ENCODE results near the gene DLK2.

- TF ChIP-seq EZH2 (IDR thresholded peaks at IDR 0.05; ENCODE audit: low read depth), result no peak
- no peak for TF ChIP-seq CTCF (conservative IDR thresholded peaks at IDR 0.05)
Observed at GRCh38 chr6:43471399-43471798, 16.1 kb upstream of the DLK2 start.

All from PC-9 (cell line).